GM10847 (cell line): ENCODE results near the gene NLRP9.

Experiments
- POLR2A ChIP-seq: IDR thresholded peaks from 2 replicates; pipeline ENCODE4 v1.6.1; 2011; ENCODE audit not compliant: insufficient read length; ENCODE audit errors: extremely low read depth

The NLRP9 gene

GRCh38 chr19:55705972-55706371, 32.2 kb downstream of the NLRP9 start:
- no peak for TF ChIP-seq POLR2A

- TF ChIP-seq POLR2A: no peak
These were observed 33.5 kb downstream of the NLRP9 start for GRCh38 chr19:55704494-55705245.

GRCh38 chr19:55703790-55704215, 34.4 kb downstream of the NLRP9 start:
- no peak for TF ChIP-seq POLR2A

GRCh38 chr19:55702131-55702627, 36.0 kb downstream of the NLRP9 start:
- no peak for TF ChIP-seq POLR2A

- no peak for TF ChIP-seq POLR2A
These were observed 37.4 kb downstream of the NLRP9 start for GRCh38 chr19:55700813-55701212.

- no peak for TF ChIP-seq POLR2A
These were observed 39.0 kb downstream of the NLRP9 start for GRCh38 chr19:55699221-55699620.

GRCh38 chr19:55698256-55698655, 39.9 kb downstream of the NLRP9 start:
- no peak for TF ChIP-seq POLR2A

GRCh38 chr19:55697698-55698097, 40.5 kb downstream of the NLRP9 start:
- no peak for TF ChIP-seq POLR2A

GRCh38 chr19:55697069-55697440, 41.1 kb downstream of the NLRP9 start:
- TF ChIP-seq POLR2A: no peak

- no peak for TF ChIP-seq POLR2A
These were observed 41.7 kb downstream of the NLRP9 start for GRCh38 chr19:55696301-55697068.

- TF ChIP-seq POLR2A: no peak
These were observed 42.5 kb downstream of the NLRP9 start for GRCh38 chr19:55695511-55696290.

- no peak for TF ChIP-seq POLR2A
These were observed 43.3 kb downstream of the NLRP9 start for GRCh38 chr19:55694656-55695491.

GRCh38 chr19:55694241-55694655, 44.0 kb downstream of the NLRP9 start:
- no peak for TF ChIP-seq POLR2A

- no peak for TF ChIP-seq POLR2A
These were observed 44.7 kb downstream of the NLRP9 start for GRCh38 chr19:55693336-55693974.
